ENCODE results near the gene CCDC57. TPM values are rescaled to one million over a fixed set of nuclear protein-coding genes. Genes with fewer than 3 reads are reported as not detected.

Gene CCDC57
- total RNA-seq, 1 donor from 2014 or later: 50.5 TPM

DNA sequence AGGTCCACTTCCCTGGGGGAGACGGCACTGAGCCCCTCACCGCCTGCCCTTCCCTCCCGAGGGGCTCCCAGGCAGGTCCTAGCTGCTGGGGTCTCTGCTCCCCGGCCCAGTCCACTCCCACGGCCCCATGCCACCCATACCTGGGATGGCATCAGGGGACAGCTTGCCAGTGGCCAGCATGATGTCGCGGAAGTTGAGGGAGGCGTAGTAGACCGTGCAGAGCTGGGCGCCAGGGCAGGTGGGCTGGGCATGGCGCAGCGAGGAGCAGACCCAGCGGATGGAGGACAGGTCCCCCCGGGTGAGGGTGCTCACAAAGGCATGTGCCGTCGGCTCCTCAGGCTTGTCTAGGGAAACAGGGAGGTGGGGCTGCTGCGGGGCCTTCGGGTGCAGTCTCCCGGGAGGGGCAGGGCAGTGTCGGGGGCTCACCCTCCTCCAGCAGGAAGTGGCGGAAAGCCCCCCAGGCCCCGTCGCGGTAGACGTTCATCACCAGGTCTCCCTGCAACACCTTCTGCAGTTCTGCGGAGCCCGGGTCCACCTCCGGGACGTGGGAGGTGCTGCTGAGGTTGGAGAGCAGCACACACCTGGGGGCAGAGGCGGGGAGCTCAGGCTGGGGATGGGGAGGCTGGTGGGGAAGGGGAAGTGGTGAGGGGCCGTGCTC lies 128.1 kb downstream of the CCDC57 start:
- TF ChIP-seq CTCF (IDR thresholded peaks at IDR 0.05): no peak
- ATAC-seq (no peak), DNase-seq (no peak)
- Histone ChIP-seq H3K4me3 (no peak overlapping the region), H3K9me3 (no peaks in the 10 kb centered on the region), H3K27me3 (no peaks in the 10 kb centered on the region), H3K36me3 (peaks cover 98% of the 10 kb centered on the region), H3K27ac (no peak overlapping the region), H3K4me1 (no peaks in the 10 kb centered on the region)
- intact Hi-C loops (cut with DNase I): no loop called here

- H3K36me3 ChIP-seq: peaks cover 98% of the 10 kb centered on the region
- intact Hi-C loops (cut with DNase I): no loop called here
- DNase-seq: no peak
- H3K9me3 ChIP-seq: no peaks in the 10 kb centered on the region
- H3K4me1 ChIP-seq: no peaks in the 10 kb centered on the region
- no peak for ATAC-seq
- no peak for TF ChIP-seq CTCF (IDR thresholded peaks at IDR 0.05)
- no peak overlapping the region for H3K27ac ChIP-seq
- no peak overlapping the region for H3K4me3 ChIP-seq
- H3K27me3 ChIP-seq: no peaks in the 10 kb centered on the region
Measured at GRCh38 chr17:82083533-82084359, 128.9 kb downstream of the CCDC57 start.

DNA sequence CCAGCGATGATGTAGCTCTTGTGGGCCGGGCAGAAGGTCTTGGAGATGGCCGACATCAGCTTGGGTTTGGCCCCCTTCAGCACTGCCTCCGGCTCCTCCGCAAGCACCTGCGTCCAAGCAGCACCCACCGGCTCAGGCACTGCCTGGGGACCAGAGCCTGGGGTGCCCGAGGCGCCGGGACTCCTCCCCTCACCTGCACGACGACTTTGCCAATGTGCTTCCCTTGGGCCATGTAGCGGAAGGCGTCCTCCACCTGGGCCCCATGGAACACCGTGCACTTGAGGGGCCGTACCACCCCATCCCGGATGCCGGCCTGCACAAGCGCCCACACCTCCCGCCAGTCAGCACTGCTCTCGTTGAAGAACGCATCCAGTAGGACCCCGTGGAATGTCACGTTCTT lies 129.6 kb downstream of the CCDC57 start:
- no peak overlapping the region for H3K27ac ChIP-seq
- no peaks in the 10 kb centered on the region for H3K9me3 ChIP-seq
- ATAC-seq (no peak), DNase-seq (no peak)
- no peak overlapping the region for H3K4me3 ChIP-seq
- peaks cover 96% of the 10 kb centered on the region for H3K36me3 ChIP-seq
- H3K4me1 ChIP-seq: no peaks in the 10 kb centered on the region
- no peak for TF ChIP-seq CTCF (IDR thresholded peaks at IDR 0.05)
- H3K27me3 ChIP-seq: no peaks in the 10 kb centered on the region
- intact Hi-C loops (cut with DNase I): no loop called here

GRCh38 chr17:82082456-82082855 lies 130.2 kb downstream of the CCDC57 start:
- DNase-seq (no peak), ATAC-seq (no peak)
- Histone ChIP-seq H3K9me3 (no peaks in the 10 kb centered on the region), H3K4me3 (no peak overlapping the region), H3K36me3 (peaks cover 90% of the 10 kb centered on the region), H3K4me1 (no peaks in the 10 kb centered on the region), H3K27me3 (no peaks in the 10 kb centered on the region), H3K27ac (no peak overlapping the region)
- no peak for TF ChIP-seq CTCF (IDR thresholded peaks at IDR 0.05)
- intact Hi-C loops (cut with DNase I): no loop called here

DNA sequence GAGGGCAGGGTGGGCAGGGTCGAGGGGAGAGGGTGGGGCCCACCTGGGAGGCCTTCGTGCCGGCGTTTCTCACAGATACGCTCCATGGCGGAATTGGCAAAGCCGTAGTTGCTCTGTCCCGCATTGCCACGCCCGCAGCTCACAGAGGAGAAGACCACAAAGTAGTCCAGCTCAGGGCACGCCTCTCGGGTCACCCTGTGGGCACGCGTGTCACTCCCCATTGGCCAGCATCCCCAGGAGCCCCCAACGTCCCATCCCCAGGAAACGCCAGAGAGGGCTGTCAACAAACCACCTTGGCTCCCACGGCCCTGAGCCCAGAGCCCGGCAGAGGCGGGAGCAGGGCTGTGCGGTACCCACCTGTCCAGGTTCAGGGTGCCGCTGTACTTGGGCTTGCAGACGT lies 130.7 kb downstream of the CCDC57 start:
- Histone ChIP-seq H3K27ac (no peak overlapping the region), H3K4me1 (no peaks in the 10 kb centered on the region), H3K27me3 (no peaks in the 10 kb centered on the region), H3K4me3 (no peak overlapping the region), H3K9me3 (no peaks in the 10 kb centered on the region), H3K36me3 (peaks cover 86% of the 10 kb centered on the region)
- DNase-seq: no peak
- intact Hi-C loops (cut with DNase I): no loop called here
- no peak for ATAC-seq
- no peak for TF ChIP-seq CTCF (IDR thresholded peaks at IDR 0.05)

All from upper lobe of right lung (tissue), 1 donor.